Subcutaneous adipose tissue (tissue), 4 donors: Measurements from ENCODE around the gene TMEM132C. TPM values are rescaled to one million over a fixed set of nuclear protein-coding genes. Genes with fewer than 3 reads are reported as not detected.

Source experiments
- CTCF ChIP-seq: fragments of 450-650 bp; IDR thresholded peaks from one replicate; pipeline ENCODE4 v1.5.1; 2016; ENCODE audit warnings: low read depth, mild to moderate bottlenecking, control low read depth, antibody characterized with exemption, moderate library complexity
- total RNA-seq, 4 donors: library from RNA; depleted of rRNA; stranded (reverse); fragments of >200 nt; gene quantifications; one replicate each; pipeline ENCODE4 v1.1.0, GENCODE V29; 2016

The TMEM132C gene
- total RNA-seq, 4 donors from 2014 or later = 44.2 to 73.5 (median 67.8) TPM

- TF ChIP-seq CTCF = no peak
Observed at GRCh38 chr12:128690641-128691040, 423.7 kb downstream of the TMEM132C start.

GRCh38 chr12:128693115-128693514 lies 426.1 kb downstream of the TMEM132C start:
- TF ChIP-seq CTCF = no peak

DNA sequence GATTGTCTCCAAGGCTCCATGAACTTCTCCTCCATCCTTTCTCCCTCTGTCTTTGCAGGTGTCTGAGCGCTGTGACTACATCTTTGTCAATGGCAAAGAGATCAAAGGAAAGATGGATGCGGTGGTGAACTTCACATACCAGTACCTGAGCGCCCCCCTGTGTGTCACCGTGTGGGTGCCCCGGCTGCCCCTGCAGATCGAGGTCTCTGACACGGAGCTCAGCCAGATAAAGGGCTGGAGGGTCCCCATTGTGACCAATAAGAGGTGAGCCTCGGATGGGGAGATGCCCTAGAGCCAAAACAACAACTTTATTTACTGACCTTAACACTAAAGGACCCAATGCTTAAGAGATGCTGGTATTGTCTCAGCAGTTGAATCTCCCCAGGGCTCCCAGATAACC lies 426.8 kb downstream of the TMEM132C start:
- no peak for TF ChIP-seq CTCF

- TF ChIP-seq CTCF = no peak
Observed at GRCh38 chr12:128694445-128694844, 427.5 kb downstream of the TMEM132C start.

GRCh38 chr12:128695697-128696096 lies 428.7 kb downstream of the TMEM132C start:
- TF ChIP-seq CTCF = no peak

DNA sequence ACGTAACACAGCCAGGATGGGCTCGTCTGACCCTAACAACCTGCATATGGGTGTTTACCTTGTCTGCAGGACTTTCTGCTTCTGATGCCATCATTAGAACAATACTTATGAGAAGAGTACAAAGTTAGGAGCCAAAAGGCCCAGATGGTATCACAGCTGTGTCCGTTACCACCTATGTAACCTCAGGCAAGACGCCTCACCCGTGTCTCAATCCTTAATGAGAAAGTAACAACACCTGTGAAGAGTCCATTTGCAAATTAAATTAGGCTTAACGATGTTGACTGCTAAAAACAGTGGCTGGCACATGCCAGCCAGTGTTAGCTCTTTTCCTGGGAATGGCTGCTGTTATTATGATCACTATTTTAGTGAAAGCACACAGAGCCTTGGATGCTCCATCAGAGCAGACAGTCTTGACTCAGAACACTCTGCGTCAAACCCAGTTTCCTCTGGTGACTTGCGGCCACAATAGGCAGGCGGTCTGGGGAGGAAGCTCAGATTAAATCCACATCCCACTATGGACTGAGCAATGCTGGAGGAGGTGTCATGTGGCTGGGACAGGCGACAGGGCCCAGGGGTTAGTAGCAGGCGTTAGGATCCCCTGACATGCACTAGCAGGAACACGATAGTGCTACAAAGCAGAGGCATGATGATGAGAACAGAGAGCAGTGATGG lies 431.5 kb downstream of the TMEM132C start:
- TF ChIP-seq CTCF = no peak

DNA sequence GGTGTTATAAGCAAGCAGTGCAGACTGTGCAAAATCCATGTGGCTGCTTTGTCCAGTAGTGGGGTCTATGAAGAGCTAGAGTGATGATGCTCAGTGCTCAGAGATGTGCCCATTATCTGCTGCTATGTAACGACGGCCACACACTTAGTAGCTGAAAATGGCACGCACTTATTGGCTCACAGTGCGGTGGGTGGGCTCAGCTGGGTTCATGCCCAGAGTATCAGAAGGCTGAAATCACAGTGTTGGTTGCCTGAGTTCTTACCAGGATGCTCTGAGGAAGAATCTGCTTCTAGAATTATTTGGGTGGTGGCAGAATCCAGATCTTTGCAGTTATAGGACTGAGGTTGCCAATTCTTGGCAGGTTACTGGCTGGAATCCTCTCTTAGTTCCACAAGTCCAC lies 432.1 kb downstream of the TMEM132C start:
- no peak for TF ChIP-seq CTCF
